Measurements from ENCODE around the gene PTP4A2. TPM values are rescaled to one million over a fixed set of nuclear protein-coding genes. Genes with fewer than 3 reads are reported as not detected.
"Not testable (repeated sequence)": the region's sequence is repeated elsewhere in the genome, so short reads cannot be mapped to it uniquely, and the experiment has no call there.

Gene PTP4A2
- total and polyA plus RNA-seq, 7 donors: 145 to 327 (median 228) TPM

- WGBS, 2 donors: 64 to 71% methylated on average over 2 of the region's 2 CpGs
- no peaks in the 10 kb centered on the region for H3K9me3 ChIP-seq
- no peaks in the 10 kb centered on the region for H3K36me3 ChIP-seq
- H3K4me3 ChIP-seq: no peak overlapping the region
- intact Hi-C loops (cut with DNase I): no loop called here
- peaks cover 0 to 30% (median 29%) of the 10 kb centered on the region in 4 donors for H3K4me1 ChIP-seq
- TF ChIP-seq POLR2A (IDR thresholded peaks at IDR 0.05) (no peak), CTCF (IDR thresholded peaks at IDR 0.05) (no peak), EP300 (IDR thresholded peaks at IDR 0.05) (no peak), POLR2AphosphoS5 (IDR thresholded peaks at IDR 0.05) (no peak)
- DNase-seq: no peak
- no peak overlapping the region for H3K27ac ChIP-seq
- no peaks in the 10 kb centered on the region for H3K27me3 ChIP-seq
These were observed 14.7 kb upstream of the PTP4A2 start for GRCh38 chr1:31952825-31953220.

GRCh38 chr1:31951276-31951675 lies 13.1 kb upstream of the PTP4A2 start:
- Histone ChIP-seq H3K4me1 (peaks cover 0 to 26% (median 24%) of the 10 kb centered on the region in 4 donors), H3K4me3 (no peak overlapping the region), H3K27ac (peak overlapping the region in 2 of 4 donors; percentile 21 to 50), H3K9me3 (no peaks in the 10 kb centered on the region), H3K27me3 (no peaks in the 10 kb centered on the region), H3K36me3 (no peaks in the 10 kb centered on the region)
- 80 to 82% methylated on average over 4 of the region's 4 CpGs for WGBS, 2 donors
- no peak for DNase-seq
- TF ChIP-seq POLR2AphosphoS5 (IDR thresholded peaks at IDR 0.05) (no peak), EP300 (IDR thresholded peaks at IDR 0.05) (no peak), POLR2A (IDR thresholded peaks at IDR 0.05) (no peak), CTCF (IDR thresholded peaks at IDR 0.05) (no peak)
- intact Hi-C loops (cut with DNase I): no loop called here

GRCh38 chr1:31949862-31950261 lies 11.7 kb upstream of the PTP4A2 start:
- intact Hi-C loops (cut with DNase I): no loop called here
- no peak for TF ChIP-seq CTCF (IDR thresholded peaks at IDR 0.05)
- TF ChIP-seq POLR2AphosphoS5 (IDR thresholded peaks at IDR 0.05): no peak
- no peak for TF ChIP-seq POLR2A (IDR thresholded peaks at IDR 0.05)
- TF ChIP-seq EP300 (IDR thresholded peaks at IDR 0.05): no peak
- no peak overlapping the region for H3K4me3 ChIP-seq
- 91 to 93% methylated on average over 1 of the region's 1 CpG for WGBS, 2 donors
- no peaks in the 10 kb centered on the region for H3K9me3 ChIP-seq
- DNase-seq: no peak
- H3K27me3 ChIP-seq: no peaks in the 10 kb centered on the region
- H3K4me1 ChIP-seq: peaks cover 0 to 19% (median 16%) of the 10 kb centered on the region in 4 donors
- H3K27ac ChIP-seq: no peak overlapping the region
- H3K36me3 ChIP-seq: no peaks in the 10 kb centered on the region

- Histone ChIP-seq H3K27ac (peak overlapping the region; percentile 96 to 99 (median 98)), H3K4me1 (peaks cover 0 to 30% (median 24%) of the 10 kb centered on the region in 4 donors)
- H3K9me3 ChIP-seq; DNase-seq; intact Hi-C loops (cut with DNase I); H3K4me3 ChIP-seq; H3K36me3 ChIP-seq; H3K27me3 ChIP-seq: not testable (repeated sequence)
- 95 to 97% methylated on average over 10 of the region's 10 CpGs for WGBS, 2 donors
These were observed 7.5 kb upstream of the PTP4A2 start for GRCh38 chr1:31945677-31946076.

- peak; percentile 33 to 34 for TF ChIP-seq POLR2A (IDR thresholded peaks at IDR 0.05)
- TF ChIP-seq CTCF (IDR thresholded peaks at IDR 0.05): no peak
- peak; percentile 34 to 84 (median 79) for TF ChIP-seq POLR2AphosphoS5 (IDR thresholded peaks at IDR 0.05)
- TF ChIP-seq EP300 (IDR thresholded peaks at IDR 0.05): peak in 1 of 4 donors; percentile 48
- peak; percentile 95 for DNase-seq
- no peaks in the 10 kb centered on the region for H3K9me3 ChIP-seq
- no peaks in the 10 kb centered on the region for H3K36me3 ChIP-seq
- no peaks in the 10 kb centered on the region for H3K27me3 ChIP-seq
- peaks cover 0 to 32% (median 26%) of the 10 kb centered on the region in 4 donors for H3K4me1 ChIP-seq
- intact Hi-C loops (cut with DNase I): no loop called here
- 4 to 5% methylated on average over 56 of the region's 56 CpGs for WGBS, 2 donors
- peak overlapping the region; percentile 20 to 56 (median 51) for H3K4me3 ChIP-seq
- peak overlapping the region; percentile 96 to 99 (median 98) for H3K27ac ChIP-seq
These were observed 6.3 kb upstream of the PTP4A2 start for GRCh38 chr1:31944205-31945089.

Measured in sigmoid colon (tissue), 7 donors.